GM12864 (cell line): ENCODE results near the gene CDK4.

ENCODE experiments used
- DNase-seq: peaks from one replicate; pipeline ENCODE4 v3.0.0-alpha.2; 2011; ENCODE audit warnings: low read depth
- H3K4me3 ChIP-seq: 2 replicates; pipeline ENCODE4 v1.5.1; 2011; ENCODE audit warnings: mild to moderate bottlenecking, low read depth, low read length, control low read depth
- TF ChIP-seq, protein P1 (sequence below): IDR thresholded peaks from 2 replicates; pipeline ENCODE4 v1.5.1; 2011; ENCODE audit warnings: low read depth, mild to moderate bottlenecking, moderate library complexity, low read length, control low read depth, inconsistent platforms; ENCODE audit errors: missing control alignments

The CDK4 gene

DNA sequence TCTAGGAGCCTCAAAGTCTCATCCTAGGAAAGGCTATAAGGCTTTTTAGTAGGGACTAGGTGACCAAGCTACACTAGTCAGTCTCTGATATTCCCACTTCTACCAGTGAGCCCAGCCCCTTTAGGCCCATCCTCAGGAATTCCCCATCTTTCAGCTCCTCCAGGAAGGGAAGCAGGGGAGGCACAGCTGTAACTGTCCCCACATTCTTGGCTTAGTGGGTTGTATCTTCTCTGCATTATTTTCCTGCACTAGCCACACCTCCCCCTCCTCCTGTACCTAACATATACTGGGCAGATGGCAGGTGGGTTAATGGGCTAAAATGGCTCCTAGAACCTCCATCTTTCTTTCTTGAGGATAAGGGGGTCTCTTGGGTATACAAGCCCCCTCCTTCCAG is 15.2 kb upstream of the CDK4 start:
- H3K4me3 ChIP-seq, result no peak overlapping the region
- TF ChIP-seq, protein P1, sequence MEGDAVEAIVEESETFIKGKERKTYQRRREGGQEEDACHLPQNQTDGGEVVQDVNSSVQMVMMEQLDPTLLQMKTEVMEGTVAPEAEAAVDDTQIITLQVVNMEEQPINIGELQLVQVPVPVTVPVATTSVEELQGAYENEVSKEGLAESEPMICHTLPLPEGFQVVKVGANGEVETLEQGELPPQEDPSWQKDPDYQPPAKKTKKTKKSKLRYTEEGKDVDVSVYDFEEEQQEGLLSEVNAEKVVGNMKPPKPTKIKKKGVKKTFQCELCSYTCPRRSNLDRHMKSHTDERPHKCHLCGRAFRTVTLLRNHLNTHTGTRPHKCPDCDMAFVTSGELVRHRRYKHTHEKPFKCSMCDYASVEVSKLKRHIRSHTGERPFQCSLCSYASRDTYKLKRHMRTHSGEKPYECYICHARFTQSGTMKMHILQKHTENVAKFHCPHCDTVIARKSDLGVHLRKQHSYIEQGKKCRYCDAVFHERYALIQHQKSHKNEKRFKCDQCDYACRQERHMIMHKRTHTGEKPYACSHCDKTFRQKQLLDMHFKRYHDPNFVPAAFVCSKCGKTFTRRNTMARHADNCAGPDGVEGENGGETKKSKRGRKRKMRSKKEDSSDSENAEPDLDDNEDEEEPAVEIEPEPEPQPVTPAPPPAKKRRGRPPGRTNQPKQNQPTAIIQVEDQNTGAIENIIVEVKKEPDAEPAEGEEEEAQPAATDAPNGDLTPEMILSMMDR, result no peak
- DNase-seq, result no peak

DNA sequence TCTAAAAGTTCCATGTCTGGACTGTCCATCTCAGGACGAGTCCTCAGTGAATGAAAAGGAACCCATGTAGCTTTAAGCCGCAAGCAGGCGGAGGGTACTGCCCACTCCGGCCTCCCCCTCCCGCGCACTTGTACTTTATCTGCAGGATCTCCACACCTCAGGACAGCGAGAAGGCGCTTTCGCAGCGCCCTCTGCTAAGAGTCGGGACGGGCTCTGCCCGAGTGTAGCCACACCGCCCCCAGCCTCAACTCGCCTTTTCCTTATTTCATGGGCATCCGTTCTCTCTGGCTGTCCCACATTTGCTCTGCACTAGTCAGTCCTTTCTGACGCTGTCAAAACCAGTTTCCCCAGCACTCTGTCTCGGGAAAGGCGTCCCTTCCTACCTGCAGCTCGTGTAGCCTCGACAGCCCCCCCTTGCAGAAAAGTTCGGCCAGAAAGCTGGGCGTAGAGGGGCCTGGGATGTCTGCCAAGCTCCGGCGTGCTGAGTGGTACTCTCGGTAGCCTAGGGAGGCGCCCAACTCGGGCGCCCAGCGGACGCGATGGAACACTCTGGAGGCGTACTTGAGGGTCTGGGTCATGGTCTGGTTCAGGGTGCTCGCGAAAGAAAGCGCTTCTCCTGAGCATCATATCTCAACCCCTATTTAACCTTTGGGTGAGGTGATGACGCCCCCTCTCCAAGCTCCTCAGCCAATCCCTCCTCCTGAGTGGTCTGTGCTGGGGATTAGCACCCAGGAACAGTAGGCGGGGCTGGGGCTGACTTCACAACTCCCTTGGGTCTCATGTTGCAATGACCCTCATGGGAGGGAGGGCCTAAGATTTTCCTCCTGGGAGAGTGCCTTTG is 14.6 kb upstream of the CDK4 start, which contains the start of gene CYP27B1:
TSS of gene CYP27B1 (minus strand) at position 615 of the 841 bp plus-strand sequence. CDS start at position 578, 37 bp downstream.
- H3K4me3 ChIP-seq, result no peak within 1 kb of the TSS
- TF ChIP-seq, protein P1, result no peak
- DNase-seq, result no peak

DNA sequence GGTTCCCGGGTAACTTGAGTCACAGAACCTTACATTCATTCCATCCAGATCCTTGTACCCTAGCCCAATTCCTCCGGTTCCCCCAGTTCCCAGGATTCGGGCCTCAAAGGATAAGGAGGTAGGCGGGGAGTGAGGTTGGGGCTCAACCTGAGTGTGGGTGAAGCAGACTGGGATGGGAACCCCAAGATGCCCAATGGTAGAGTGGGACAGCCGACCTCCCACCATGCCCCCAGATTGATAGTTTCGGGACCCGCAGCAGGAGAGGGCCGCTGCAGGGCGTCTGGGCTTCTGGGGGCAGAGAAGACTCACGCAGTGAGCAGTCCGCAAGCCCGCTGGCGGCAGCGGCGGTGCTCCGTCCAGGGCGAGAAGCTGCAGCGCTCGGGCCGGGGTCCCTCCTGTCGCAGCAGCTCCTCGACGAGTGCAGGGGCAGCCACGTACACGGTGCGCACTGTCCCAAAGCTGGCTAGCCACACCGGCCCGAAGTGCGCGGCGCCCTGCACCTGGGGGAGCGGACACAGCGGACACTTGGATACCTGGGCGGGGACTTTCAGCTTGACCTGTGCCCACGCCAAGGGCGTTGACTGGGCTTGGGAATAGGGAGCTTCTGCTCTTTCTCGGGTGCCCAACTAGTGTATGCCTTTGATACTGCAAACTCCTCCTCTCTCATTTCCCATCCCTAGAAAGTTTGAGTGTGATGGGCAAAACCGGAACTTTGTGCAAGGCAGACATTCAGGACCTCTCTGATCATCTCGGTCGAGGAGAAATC is 13.8 kb upstream of the CDK4 start:
- no peak for DNase-seq
- TF ChIP-seq, protein P1, result no peak
- H3K4me3 ChIP-seq, result peak overlapping the region; percentile 11; the same call in 1 of the 2 replicates

DNA sequence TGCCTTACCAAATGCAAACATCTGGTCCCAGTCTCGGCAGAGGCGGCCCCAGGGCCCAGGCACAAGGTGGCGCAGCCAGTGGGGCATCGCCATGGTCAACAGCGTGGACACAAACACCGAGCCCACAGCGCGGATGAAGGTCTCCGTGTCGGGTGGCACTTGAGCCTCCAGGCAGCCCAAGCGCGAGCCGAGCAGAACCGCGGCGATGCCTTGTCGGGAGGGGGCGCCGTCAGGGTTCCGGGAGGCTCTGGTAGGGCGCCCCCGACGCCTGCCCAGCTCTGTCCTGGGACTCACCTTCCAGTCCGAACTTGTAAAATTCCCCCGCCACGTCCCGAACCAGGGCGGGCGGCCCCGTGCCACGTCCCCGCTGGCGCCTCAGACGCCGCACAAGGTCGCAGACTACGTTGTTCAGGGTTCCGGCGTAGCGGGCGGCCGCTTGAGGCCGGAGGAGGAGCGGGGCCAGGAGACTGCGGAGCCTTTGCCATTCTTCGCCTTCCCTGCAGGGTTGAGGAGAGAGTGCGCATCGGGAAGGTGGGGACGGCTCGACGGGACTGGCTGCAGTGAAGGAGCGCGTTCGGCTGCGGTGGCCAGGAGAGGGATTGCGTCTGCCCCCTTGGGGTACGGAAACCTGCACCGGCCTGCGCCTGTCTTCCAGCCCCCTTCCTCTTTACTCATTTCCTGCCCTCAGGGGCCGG is 13.0 kb upstream of the CDK4 start:
- peak overlapping the region; percentile 11 for H3K4me3 ChIP-seq
- TF ChIP-seq, protein P1, result peak; percentile 51
- no peak for DNase-seq

DNA sequence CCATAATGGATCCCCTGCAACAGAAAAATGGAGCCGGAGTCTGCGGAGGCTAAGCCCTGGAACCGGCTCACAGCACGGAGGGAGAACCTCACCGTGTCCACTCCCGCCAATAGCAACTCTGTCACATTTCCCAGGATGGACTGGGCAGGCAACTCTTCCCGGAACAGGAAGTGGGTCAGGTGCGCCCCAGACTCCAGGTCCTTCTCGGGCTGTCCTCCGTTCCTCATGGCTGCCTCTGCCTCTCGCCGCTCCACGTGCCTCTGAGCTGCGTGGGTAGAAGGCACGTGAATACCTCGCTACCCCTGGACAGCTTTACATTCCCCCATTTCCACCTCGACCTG is 12.5 kb upstream of the CDK4 start:
- peak overlapping the region; percentile 11; the same call in 1 of the 2 replicates for H3K4me3 ChIP-seq
- TF ChIP-seq, protein P1, result no peak
- DNase-seq, result no peak

DNA sequence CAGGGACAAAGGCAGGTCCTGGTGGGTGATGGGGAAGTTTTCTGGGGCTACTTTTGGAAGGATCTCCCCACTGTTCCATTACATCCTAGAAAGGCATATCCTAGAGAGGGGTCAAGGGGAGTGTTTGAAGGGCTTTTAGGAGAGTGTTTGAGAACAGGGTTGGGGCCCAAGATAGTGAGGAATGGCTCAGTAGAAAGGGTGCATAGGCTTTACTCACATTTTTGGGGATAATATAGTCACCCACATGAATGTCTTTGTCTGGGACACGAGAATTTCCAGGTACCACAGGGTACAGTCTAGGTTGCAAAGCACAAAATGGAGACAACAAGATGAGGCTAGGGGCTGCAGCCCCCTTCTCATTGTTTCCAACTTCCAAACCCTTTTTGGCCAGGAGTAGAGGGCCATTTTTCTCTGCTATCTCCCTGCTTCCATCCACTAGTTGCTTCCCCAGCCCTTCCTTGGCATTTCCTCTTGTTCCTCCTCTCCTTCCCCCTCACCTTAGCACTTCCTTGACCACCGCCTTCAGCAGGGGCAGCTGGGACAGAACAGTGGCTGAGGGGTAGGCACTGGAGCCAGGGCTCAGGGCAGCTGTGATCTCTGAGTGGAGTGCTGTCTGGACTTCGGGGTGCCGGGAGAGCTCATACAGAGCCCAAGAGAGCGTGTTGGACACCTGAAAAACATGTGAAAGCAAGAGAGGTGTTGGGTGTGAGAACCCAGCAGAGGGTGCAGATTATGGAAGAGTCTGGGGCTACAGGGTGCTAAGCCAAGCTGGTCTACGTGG is 12.0 kb upstream of the CDK4 start:
- TF ChIP-seq, protein P1, result no peak
- no peak for DNase-seq
- H3K4me3 ChIP-seq, result no peak overlapping the region
